Esophagus (tissue), 2 donors: ENCODE measurements around the gene PPP1R16B. TPM values are rescaled to one million over a fixed set of nuclear protein-coding genes. Genes with fewer than 3 reads are reported as not detected.

Experiments
- H3K27ac ChIP-seq, 2 donors: one replicate each; pipeline ENCODE4 v1.5.1; 2013; ENCODE audit warnings: low read depth in 2 of 2, mild to moderate bottlenecking in 2 of 2, inconsistent platforms in 1 of 2, low read length in 1 of 2, moderate library complexity in 1 of 2
- H3K27me3 ChIP-seq, 2 donors: one replicate each; pipeline ENCODE4 v1.6.1; 2013; ENCODE audit warnings: low read length in 2 of 2, control low read depth in 1 of 2, mild to moderate bottlenecking in 1 of 2; ENCODE audit not compliant: insufficient read depth in 2 of 2, control insufficient read depth in 1 of 2
- H3K36me3 ChIP-seq, 2 donors: one replicate each; pipeline ENCODE4 v1.6.1; 2013; ENCODE audit warnings: low read length in 1 of 2; ENCODE audit not compliant: control insufficient read depth in 2 of 2, insufficient read depth in 2 of 2
- H3K4me1 ChIP-seq, 2 donors: one replicate each; pipeline ENCODE4 v1.6.1; 2013; ENCODE audit warnings: low read length in 1 of 2; ENCODE audit not compliant: control insufficient read depth in 2 of 2, insufficient read depth in 2 of 2
- H3K4me3 ChIP-seq, 2 donors: one replicate each; pipeline ENCODE4 v1.5.1; 2013; ENCODE audit warnings: low read length in 2 of 2, mild to moderate bottlenecking in 2 of 2, low read depth in 1 of 2, moderate library complexity in 1 of 2
- H3K9me3 ChIP-seq, 2 donors: one replicate each; pipeline ENCODE4 v1.6.1; 2013; ENCODE audit warnings: mild to moderate bottlenecking in 2 of 2, low read depth in 1 of 2, low read length in 1 of 2, moderate library complexity in 1 of 2; ENCODE audit not compliant: control insufficient read depth in 2 of 2, insufficient read depth in 1 of 2
- WGBS, 2 donors: extraction: QIAGEN DNeasy Blood & Tissue Kit; methylation state at CpG; one replicate each; pipeline ENCODE4 v1.1.7; 2013; 5-methylcytosine and 5-hydroxymethylcytosine counted together
- polyA plus RNA-seq, 2 donors: library from polyadenylated mRNA; stranded (reverse); fragments of 200-250 nt; gene quantifications; one replicate each; pipeline ENCODE4 v1.2.3, GENCODE V29; 2013
- donor health status: healthy with polysubstance abuse.
- donor health status: Bipolar disorder and iron deficiency.

PPP1R16B gene
- polyA plus RNA-seq, 2 donors, result 1.0 to 1.5 TPM

DNA sequence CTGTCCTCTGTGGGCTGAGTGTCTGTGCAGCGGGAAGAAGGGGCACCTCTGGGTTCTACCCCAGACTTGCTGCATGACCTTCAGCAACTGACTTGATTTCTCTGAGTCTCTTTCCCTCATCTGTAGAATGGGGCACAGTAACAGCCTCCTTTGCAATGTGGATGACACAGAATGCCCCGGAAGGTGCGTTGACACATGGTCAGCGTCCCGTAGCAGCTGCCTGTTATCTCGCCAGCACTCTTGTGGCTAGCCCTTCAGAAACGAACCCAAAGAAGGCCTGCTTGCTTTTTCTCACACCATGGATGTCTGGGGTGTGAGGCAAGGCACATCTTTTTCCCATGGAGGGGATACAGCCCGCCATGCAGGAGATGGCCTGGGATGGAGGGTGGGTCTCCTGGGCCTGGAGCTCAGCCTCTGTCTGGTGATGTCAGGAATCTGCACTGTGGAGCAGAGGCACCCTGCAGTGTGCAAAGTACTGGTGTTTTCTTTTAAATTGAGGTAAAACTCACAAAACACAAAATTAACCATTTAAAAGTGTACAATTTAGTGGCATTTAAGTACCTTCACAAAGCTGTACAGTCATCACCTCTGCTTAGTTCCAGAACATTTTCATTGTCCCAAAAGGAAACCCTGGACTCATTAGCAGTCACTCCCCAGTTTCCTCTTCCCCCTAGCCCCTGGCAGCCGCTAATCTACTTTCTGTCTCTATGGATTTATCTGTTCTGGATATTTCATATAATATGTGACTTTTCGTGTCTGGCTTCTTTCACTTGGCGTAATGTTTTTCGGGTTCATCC is 61.0 kb downstream of the PPP1R16B start:
- no peaks in the 10 kb centered on the region for H3K36me3 ChIP-seq
- no peaks in the 10 kb centered on the region for H3K9me3 ChIP-seq
- no peak overlapping the region for H3K4me3 ChIP-seq
- peaks cover 2 to 7% of the 10 kb centered on the region in 2 donors for H3K4me1 ChIP-seq
- H3K27me3 ChIP-seq, result no peaks in the 10 kb centered on the region
- H3K27ac ChIP-seq, result no peak overlapping the region
- 72 to 74% methylated on average over 12 of the region's 12 CpGs for WGBS, 2 donors

GRCh38 chr20:38867062-38867359 is 61.5 kb downstream of the PPP1R16B start:
- Histone ChIP-seq H3K4me1 (peaks cover 4 to 7% of the 10 kb centered on the region in 2 donors), H3K36me3 (no peaks in the 10 kb centered on the region), H3K27ac (peak overlapping the region in 1 of 2 donors; percentile 3), H3K4me3 (no peak overlapping the region), H3K27me3 (peaks cover 0 to 2% of the 10 kb centered on the region in 2 donors), H3K9me3 (no peaks in the 10 kb centered on the region)
- WGBS, 2 donors, result 72 to 75% methylated on average over 4 of the region's 4 CpGs

GRCh38 chr20:38870733-38871559 is 65.4 kb downstream of the PPP1R16B start:
- Histone ChIP-seq H3K27ac (peak overlapping the region; percentile 76 to 82), H3K9me3 (no peaks in the 10 kb centered on the region), H3K36me3 (no peaks in the 10 kb centered on the region), H3K4me3 (no peak overlapping the region), H3K4me1 (peaks cover 4 to 12% of the 10 kb centered on the region in 2 donors), H3K27me3 (peaks cover 0 to 2% of the 10 kb centered on the region in 2 donors)
- 32 to 35% methylated on average over 12 of the region's 12 CpGs for WGBS, 2 donors

GRCh38 chr20:38871560-38871953 is 66.1 kb downstream of the PPP1R16B start:
- WGBS, 2 donors, result 38 to 39% methylated on average over 3 of the region's 3 CpGs
- H3K27me3 ChIP-seq, result peaks cover 0 to 2% of the 10 kb centered on the region in 2 donors
- H3K9me3 ChIP-seq, result no peaks in the 10 kb centered on the region
- no peaks in the 10 kb centered on the region for H3K36me3 ChIP-seq
- H3K4me3 ChIP-seq, result no peak overlapping the region
- H3K4me1 ChIP-seq, result peaks cover 4 to 12% of the 10 kb centered on the region in 2 donors
- H3K27ac ChIP-seq, result peak overlapping the region; percentile 27 to 45

DNA sequence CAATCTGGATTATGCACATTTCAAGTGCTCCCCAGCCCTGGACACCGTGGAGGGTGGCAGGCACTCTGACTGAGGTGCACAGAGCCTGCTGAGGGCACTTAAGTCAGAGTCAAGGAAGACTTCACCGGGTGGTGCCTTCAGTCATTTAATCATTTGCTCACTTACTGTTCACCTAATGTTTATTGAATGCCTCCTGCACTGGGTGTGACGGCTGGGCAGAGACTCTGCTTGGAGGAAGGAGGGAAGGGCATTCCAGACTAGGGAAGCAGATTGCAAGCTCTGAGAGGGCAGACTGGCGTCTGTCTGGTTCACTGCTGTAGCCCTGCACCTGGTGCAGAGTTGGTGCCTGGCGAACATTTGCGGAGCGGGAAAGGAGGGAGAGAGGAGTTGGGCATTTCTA is 66.5 kb downstream of the PPP1R16B start:
- peaks cover 0 to 2% of the 10 kb centered on the region in 2 donors for H3K27me3 ChIP-seq
- peak overlapping the region; percentile 32 to 70 for H3K27ac ChIP-seq
- no peak overlapping the region for H3K4me3 ChIP-seq
- H3K4me1 ChIP-seq, result peaks cover 4 to 12% of the 10 kb centered on the region in 2 donors
- no peaks in the 10 kb centered on the region for H3K9me3 ChIP-seq
- WGBS, 2 donors, result 48 to 59% methylated on average over 7 of the region's 7 CpGs
- no peaks in the 10 kb centered on the region for H3K36me3 ChIP-seq

DNA sequence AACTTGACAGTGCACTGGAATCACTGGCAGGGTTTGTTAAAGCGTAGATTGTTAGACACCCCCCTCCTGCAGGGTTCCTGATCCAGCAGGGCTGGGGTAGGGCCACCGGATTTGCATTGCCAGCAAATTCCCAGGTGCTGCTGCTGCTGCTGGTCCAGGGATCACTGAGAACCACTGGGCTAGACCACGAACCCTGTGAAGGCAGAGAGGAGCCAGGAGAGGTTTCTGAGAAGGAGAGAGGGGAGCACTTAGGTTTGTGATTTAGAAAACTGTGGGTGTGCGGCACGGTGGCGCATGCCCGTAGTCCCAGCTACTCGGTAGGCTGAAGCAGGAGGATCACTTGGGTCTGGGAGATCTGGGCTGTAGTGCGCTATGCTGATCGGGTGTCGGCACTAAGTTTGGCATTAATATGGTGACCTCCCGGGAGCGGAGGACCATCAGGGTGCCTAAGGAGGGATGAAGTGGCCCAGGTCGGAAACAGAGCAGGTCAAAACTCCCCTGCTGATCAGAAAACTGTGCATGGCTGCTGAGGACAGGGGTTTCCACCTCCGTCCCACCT is 67.1 kb downstream of the PPP1R16B start:
- WGBS, 2 donors, result 74 to 75% methylated on average over 15 of the region's 15 CpGs
- H3K9me3 ChIP-seq, result no peaks in the 10 kb centered on the region
- no peaks in the 10 kb centered on the region for H3K36me3 ChIP-seq
- H3K4me3 ChIP-seq, result peak overlapping the region in 1 of 2 donors; percentile 16
- H3K27me3 ChIP-seq, result peaks cover 0 to 2% of the 10 kb centered on the region in 2 donors
- H3K27ac ChIP-seq, result peak overlapping the region; percentile 32 to 70
- H3K4me1 ChIP-seq, result peaks cover 4 to 12% of the 10 kb centered on the region in 2 donors

- peaks cover 4 to 12% of the 10 kb centered on the region in 2 donors for H3K4me1 ChIP-seq
- no peaks in the 10 kb centered on the region for H3K9me3 ChIP-seq
- peaks cover 0 to 2% of the 10 kb centered on the region in 2 donors for H3K27me3 ChIP-seq
- WGBS, 2 donors, result 69 to 74% methylated on average over 12 of the region's 12 CpGs
- H3K4me3 ChIP-seq, result peak overlapping the region in 1 of 2 donors; percentile 16
- peak overlapping the region; percentile 32 to 70 for H3K27ac ChIP-seq
- H3K36me3 ChIP-seq, result no peaks in the 10 kb centered on the region
These were observed 67.6 kb downstream of the PPP1R16B start for GRCh38 chr20:38873050-38873581.

DNA sequence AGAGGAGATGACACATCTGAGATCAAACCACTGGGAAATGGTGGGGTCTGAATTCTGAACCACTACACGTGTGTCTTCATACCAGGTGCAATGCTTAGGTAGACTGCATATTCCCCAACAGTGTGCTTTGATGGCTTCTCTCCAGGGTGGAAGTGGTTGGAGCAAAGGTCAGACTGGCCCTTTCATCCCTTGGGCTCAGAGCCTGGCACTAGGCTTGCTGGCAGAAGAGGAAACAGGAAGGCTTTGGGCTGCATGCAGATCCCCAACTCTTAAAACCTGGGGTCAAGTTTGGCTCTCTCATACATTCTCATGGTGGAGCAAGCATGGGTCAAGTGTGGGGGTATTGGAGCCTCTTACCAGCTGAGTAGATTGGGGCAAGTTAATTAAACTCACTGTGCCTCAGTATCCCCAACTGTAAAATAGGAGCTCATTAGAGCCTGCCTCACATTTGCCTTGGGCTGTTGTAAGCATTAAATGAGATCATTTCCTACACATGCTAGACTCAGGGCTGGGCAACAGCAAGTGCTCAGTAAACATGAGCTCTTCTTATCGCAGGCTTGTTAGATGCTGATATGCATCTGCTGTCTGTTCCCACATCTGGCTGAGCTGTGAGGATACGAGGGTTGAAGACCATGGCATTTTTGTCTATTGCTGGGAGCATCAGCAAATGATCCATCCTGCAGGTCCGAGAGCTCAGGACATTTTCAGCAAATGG is 69.1 kb downstream of the PPP1R16B start:
- H3K36me3 ChIP-seq, result no peaks in the 10 kb centered on the region
- no peak overlapping the region for H3K4me3 ChIP-seq
- WGBS, 2 donors, result 49 to 53% methylated on average over 4 of the region's 4 CpGs
- H3K27me3 ChIP-seq, result peaks cover 0 to 2% of the 10 kb centered on the region in 2 donors
- no peaks in the 10 kb centered on the region for H3K9me3 ChIP-seq
- peak overlapping the region; percentile 30 to 52 for H3K27ac ChIP-seq
- peaks cover 4 to 12% of the 10 kb centered on the region in 2 donors for H3K4me1 ChIP-seq
